Stomach (tissue), 9 donors: ENCODE measurements around the gene SLU7. TPM values are rescaled to one million over a fixed set of nuclear protein-coding genes. Genes with fewer than 3 reads are reported as not detected.

Experiments
- DNase-seq, 2 donors: peaks; one replicate each; pipeline versions ENCODE4 v3.0.0 to v3.0.0-alpha.2; 2013 to 2019
- H3K27ac ChIP-seq, 5 donors: fragments of 200-600 bp in 4 of 5; sonication (generic) in 4 of 5; one replicate each; pipeline ENCODE4 v1.5.1; 2013 to 2019; ENCODE audit warnings: mild to moderate bottlenecking in 1 of 5, moderate library complexity in 1 of 5
- H3K27me3 ChIP-seq, 3 donors: fragments of 200-600 bp; sonication (generic); one replicate each; pipeline ENCODE4 v1.5.1; 2017 to 2019; ENCODE audit warnings: mixed run types in 1 of 3
- H3K36me3 ChIP-seq, 4 donors: fragments of 200-600 bp; sonication (generic); 1 replicate in 3 of 4; 2 replicates in 1 of 4; pipeline ENCODE4 v1.5.1; 2016 to 2019
- H3K4me1 ChIP-seq, 4 donors: fragments of 200-600 bp; sonication (generic); one replicate each; pipeline ENCODE4 v1.5.1; 2016 to 2019
- H3K4me3 ChIP-seq, 4 donors: fragments of 200-600 bp; sonication (generic) in 3 of 4; one replicate each; pipeline ENCODE4 v1.5.1; 2016 to 2019; ENCODE audit warnings: mild to moderate bottlenecking in 1 of 4
- H3K9me3 ChIP-seq, 4 donors: fragments of 200-600 bp; sonication (generic); one replicate each; pipeline ENCODE4 v1.5.1; 2016 to 2019
- CTCF ChIP-seq, 7 experiments: fragments of 450-650 bp in 4 of 7; fragments of 200-600 bp in 3 of 7; sonication (generic) in 3 of 7; IDR thresholded peaks; one replicate each; pipeline ENCODE4 v1.5.1; 2016 to 2019; ENCODE audit warnings: antibody characterized with exemption in 7 of 7, control low read depth in 2 of 7, mild to moderate bottlenecking in 1 of 7
- EP300 ChIP-seq: sonication (generic); formaldehyde crosslinking; IDR thresholded peaks from one replicate; pipeline ENCODE4 v1.6.1; 2017; ENCODE audit warnings: antibody characterized with exemption
- POLR2A ChIP-seq, 4 donors: fragments of 450-650 bp; IDR thresholded peaks; one replicate each; pipeline ENCODE4 v1.6.1; 2016; ENCODE audit warnings: antibody characterized with exemption in 4 of 4, control low read depth in 2 of 4, mild to moderate bottlenecking in 1 of 4, moderate library complexity in 1 of 4
- POLR2AphosphoS5 ChIP-seq, 3 donors: sonication (generic); formaldehyde crosslinking; IDR thresholded peaks; one replicate each; pipeline ENCODE4 v1.6.1; 2016; ENCODE audit warnings: antibody characterized with exemption in 3 of 3
- WGBS, 5 donors: extraction: QIAGEN DNeasy Blood & Tissue Kit in 3 of 5; methylation state at CpG; one replicate each; pipeline versions ENCODE4 v1.1.5 to v1.1.7; 2013 to 2018; 5-methylcytosine and 5-hydroxymethylcytosine counted together
- intact Hi-C: fragments of 100-400 bp; cut with DNase I; formaldehyde crosslinking; loops from one replicate; pipeline ENCODE4 v1.15.1; 2023; ENCODE audit warnings: low total_unique reads
- polyA plus RNA-seq, 3 donors: library from polyadenylated mRNA; stranded (reverse); fragments of 200-250 nt; gene quantifications; one replicate each; pipeline ENCODE4 v1.2.3, GENCODE V29; 2013
- total RNA-seq, 5 donors: library from RNA; depleted of rRNA; stranded (reverse); fragments of >200 nt; gene quantifications; one replicate each; pipeline versions ENCODE4 v1.1.0 to v1.2.3, GENCODE V29; 2014 to 2016
- donor health status: healthy with polysubstance abuse.
- donor health status: Bipolar disorder and iron deficiency.
- donor health status: healthy.

Gene SLU7
- total and polyA plus RNA-seq, 8 donors = 26.3 to 66.8 (median 31.3) TPM

- WGBS, 5 donors = 13 to 30% (median 25%) methylated on average over 9 of the region's 9 CpGs
- Histone ChIP-seq H3K27me3 (peaks cover 0 to 4% (median 0%) of the 10 kb centered on the region in 3 donors), H3K27ac (peak overlapping the region in 4 of 5 donors; percentile 13 to 79 (median 48)), H3K4me3 (peak overlapping the region in 2 of 4 donors; percentile 43 to 50), H3K4me1 (peaks cover 22 to 62% (median 29%) of the 10 kb centered on the region in 4 donors), H3K36me3 (no peaks in the 10 kb centered on the region), H3K9me3 (no peaks in the 10 kb centered on the region)
- no peak for TF ChIP-seq POLR2A (IDR thresholded peaks at IDR 0.05)
- TF ChIP-seq POLR2AphosphoS5 (IDR thresholded peaks at IDR 0.05) = no peak
- TF ChIP-seq EP300 = no peak
- TF ChIP-seq CTCF (IDR thresholded peaks at IDR 0.05) = no peak
- intact Hi-C loops = no loop called here
- DNase-seq = peak in 1 of 2 donors; percentile 37
Measured at GRCh38 chr5:160466889-160467554, 48.1 kb upstream of the SLU7 start.

- peaks cover 22 to 53% (median 26%) of the 10 kb centered on the region in 4 donors for H3K4me1 ChIP-seq
- DNase-seq = no peak
- intact Hi-C loops = no loop called here
- no peak for TF ChIP-seq POLR2A (IDR thresholded peaks at IDR 0.05)
- no peak for TF ChIP-seq EP300
- no peak for TF ChIP-seq CTCF (IDR thresholded peaks at IDR 0.05)
- TF ChIP-seq POLR2AphosphoS5 (IDR thresholded peaks at IDR 0.05) = no peak
- peaks cover 0 to 4% (median 0%) of the 10 kb centered on the region in 3 donors for H3K27me3 ChIP-seq
- H3K36me3 ChIP-seq = no peaks in the 10 kb centered on the region
- H3K9me3 ChIP-seq = no peaks in the 10 kb centered on the region
- no peak overlapping the region for H3K4me3 ChIP-seq
- no peak overlapping the region for H3K27ac ChIP-seq
- WGBS, 5 donors = 46 to 70% (median 55%) methylated on average over 5 of the region's 5 CpGs
Measured at GRCh38 chr5:160466116-160466515, 47.2 kb upstream of the SLU7 start.

GRCh38 chr5:160464466-160464797 is 45.6 kb upstream of the SLU7 start:
- Histone ChIP-seq H3K4me1 (peaks cover 18 to 37% (median 22%) of the 10 kb centered on the region in 4 donors), H3K36me3 (no peaks in the 10 kb centered on the region), H3K27ac (peak overlapping the region in 1 of 5 donors; percentile 17), H3K4me3 (no peak overlapping the region), H3K9me3 (no peaks in the 10 kb centered on the region), H3K27me3 (peaks cover 0 to 4% (median 0%) of the 10 kb centered on the region in 3 donors)
- DNase-seq = no peak
- TF ChIP-seq POLR2A (IDR thresholded peaks at IDR 0.05) (no peak), EP300 (no peak), CTCF (IDR thresholded peaks at IDR 0.05) (no peak), POLR2AphosphoS5 (IDR thresholded peaks at IDR 0.05) (no peak)
- intact Hi-C loops = no loop called here
- WGBS, 5 donors = 52 to 68% (median 65%) methylated on average over 4 of the region's 4 CpGs

- intact Hi-C loops = no loop called here
- DNase-seq = peak in 1 of 2 donors; percentile 26
Measured at GRCh38 chr5:160463740-160464465, 45.0 kb upstream of the SLU7 start.

More at GRCh38 chr5:160463740-160464465, 45.0 kb upstream of the SLU7 start:
- no peaks in the 10 kb centered on the region for H3K9me3 ChIP-seq
- H3K36me3 ChIP-seq = no peaks in the 10 kb centered on the region
- H3K27me3 ChIP-seq = peaks cover 0 to 4% (median 0%) of the 10 kb centered on the region in 3 donors
- WGBS, 5 donors = 46 to 61% (median 54%) methylated on average over 7 of the region's 7 CpGs
- H3K27ac ChIP-seq = peak overlapping the region in 1 of 5 donors; percentile 17
- no peak overlapping the region for H3K4me3 ChIP-seq
- H3K4me1 ChIP-seq = peaks cover 18 to 31% (median 22%) of the 10 kb centered on the region in 4 donors
- no peak for TF ChIP-seq POLR2A (IDR thresholded peaks at IDR 0.05)
- no peak for TF ChIP-seq EP300
- TF ChIP-seq CTCF (IDR thresholded peaks at IDR 0.05) = no peak
- TF ChIP-seq POLR2AphosphoS5 (IDR thresholded peaks at IDR 0.05) = no peak
